Panc1 (cell line): ENCODE results near the gene RTP5. TPM values are rescaled to one million over a fixed set of nuclear protein-coding genes. Genes with fewer than 3 reads are reported as not detected.
A peak's percentile ranks its signal among the peaks of the same experiment; 100 is the strongest.

Experiments
- ATAC-seq: fragments of 200-7000 bp; cut with Tn5 transposase; 2 replicates; pipeline ENCODE4 v1.9.1; 2020; ENCODE audit warnings: mild to moderate bottlenecking, moderate library complexity
- BruUV-seq: library from RNA; stranded (reverse); fragments of 400-500 nt; replicated peaks from 2 replicates; lab custom pipeline; 2021; lab: Mats Ljungman, UMichigan
- CTCF ChIA-PET: fragments of 300-600 bp; sonication (Branson Sonifier 250); formaldehyde crosslinking; loops from one replicate; lab custom pipeline; 2022; ENCODE audit warnings: antibody characterized with exemption; lab: Charles Lee
- POLR2A ChIA-PET: fragments of 300-600 bp; sonication (Branson Sonifier 250); formaldehyde crosslinking; loops from one replicate; lab custom pipeline; 2022; ENCODE audit warnings: antibody characterized with exemption; lab: Charles Lee
- DNase-seq: peaks from one replicate; pipeline ENCODE4 v3.0.0-alpha.2; 2010; ENCODE audit warnings: low read depth, low spot score
- H3K27ac ChIP-seq: 2 replicates; pipeline ENCODE4 v1.5.1; 2011; ENCODE audit warnings: mild to moderate bottlenecking, low read length, inconsistent platforms
- H3K27me3 ChIP-seq: fragments of 200-500 bp; sonication (Bioruptor generic); 2 replicates; pipeline ENCODE4 v1.6.0; 2014; ENCODE audit warnings: low read length, inconsistent platforms; ENCODE audit not compliant: control insufficient read depth, insufficient read depth
- H3K36me3 ChIP-seq: fragments of 200-500 bp; sonication (Bioruptor generic); 2 replicates; pipeline ENCODE4 v1.5.1; 2014; ENCODE audit warnings: inconsistent platforms, mild to moderate bottlenecking, low read length, moderate library complexity; ENCODE audit not compliant: control insufficient read depth, insufficient read depth
- H3K4me1 ChIP-seq: 2 replicates; pipeline ENCODE4 v1.5.1; 2011; ENCODE audit warnings: inconsistent platforms, mild to moderate bottlenecking, low read length, moderate library complexity; ENCODE audit not compliant: control insufficient read depth, insufficient read depth
- H3K4me3 ChIP-seq, 2 experiments: 2 replicates each; pipeline ENCODE4 v1.5.1; 2011 to 2012; ENCODE audit warnings: low read depth in 2 of 2, low read length in 2 of 2, mild to moderate bottlenecking in 2 of 2, inconsistent platforms in 1 of 2, moderate library complexity in 1 of 2
- H3K9me3 ChIP-seq: fragments of 200-500 bp; sonication (Bioruptor generic); 2 replicates; pipeline ENCODE4 v1.5.1; 2014; ENCODE audit warnings: low read depth, mild to moderate bottlenecking, inconsistent platforms, low read length, moderate library complexity; ENCODE audit not compliant: control insufficient read depth, insufficient read depth
- CTCF ChIP-seq: fragments of 450-650 bp; IDR thresholded peaks from 2 replicates; pipeline ENCODE4 v1.5.1; 2017; ENCODE audit warnings: mild to moderate bottlenecking
- POLR2AphosphoS5 ChIP-seq: IDR thresholded peaks from 2 replicates; pipeline ENCODE4 v1.6.1; 2012; ENCODE audit warnings: mild to moderate bottlenecking, low read depth, low read length, moderate library complexity
- REST ChIP-seq, 2 experiments: IDR thresholded peaks; 2 replicates each; pipeline ENCODE4 v1.6.1; 2011 to 2012; ENCODE audit warnings: low read depth in 2 of 2, control low read depth in 1 of 2, low read length in 1 of 2, mild to moderate bottlenecking in 1 of 2, moderate library complexity in 1 of 2; ENCODE audit not compliant: insufficient read depth in 1 of 2
- SIN3A ChIP-seq: IDR thresholded peaks from 2 replicates; pipeline ENCODE4 v1.6.1; 2012; ENCODE audit warnings: low read depth, mild to moderate bottlenecking, low read length, moderate library complexity, borderline replicate concordance; ENCODE audit not compliant: insufficient read depth
- TCF7L2 ChIP-seq: IDR thresholded peaks from 2 replicates; pipeline ENCODE4 v1.6.1; 2011; ENCODE audit warnings: mild to moderate bottlenecking, low read depth, low read length, inconsistent platforms
- in situ Hi-C: cut with HindIII; loops from 2 replicates; pipeline ENCODE4 v1.10.0; 2016; ENCODE audit warnings: low sequenced_read_pairs, low pct_unique_long_range_greater_than_20kb
- intact Hi-C: fragments of 100-400 bp; cut with micrococcal nuclease; formaldehyde crosslinking; loops from one replicate; pipeline ENCODE4 v1.10.0; 2022; ENCODE audit not compliant: unreplicated experiment
- total RNA-seq: library from RNA; stranded (reverse); gene quantifications from one replicate; pipeline ENCODE4 v1.2.1, GENCODE V29; 2021; ENCODE audit not compliant: unreplicated experiment

The RTP5 gene
- total RNA-seq, 1 experiment from 2014 or later = not detected

GRCh38 chr2:241901018-241901380, 31.5 kb downstream of the RTP5 start:
- in situ Hi-C loops = no loop called here
- no peaks in the 10 kb centered on the region for H3K27me3 ChIP-seq
- CTCF ChIA-PET = no interaction called here

GRCh38 chr2:241901500-241902351, 32.2 kb downstream of the RTP5 start:
- in situ Hi-C loops = no loop called here
- Histone ChIP-seq H3K4me3 (no peak overlapping the region), H3K4me1 (no peaks in the 10 kb centered on the region), H3K36me3 (no peaks in the 10 kb centered on the region), H3K27me3 (no peaks in the 10 kb centered on the region), H3K9me3 (no peaks in the 10 kb centered on the region), H3K27ac (no peak overlapping the region)
- POLR2A ChIA-PET = no interaction called here
- ATAC-seq (0 out of 2 replicates have a peak, but pooled peaks have one; percentile 24), DNase-seq (no peak)
- CTCF ChIA-PET = no interaction called here
- no peak for TF ChIP-seq REST (IDR thresholded peaks at IDR 0.05; ENCODE audit: insufficient read depth in 1 of 2, low read depth in 2 of 2, low read length in 1 of 2)
- no peak for TF ChIP-seq SIN3A
- no peak for TF ChIP-seq CTCF
- no peak for TF ChIP-seq TCF7L2
- TF ChIP-seq POLR2AphosphoS5 = no peak
- BruUV-seq = no TSS peak
- intact Hi-C loops = no loop called here

More at GRCh38 chr2:241901018-241901380, 31.5 kb downstream of the RTP5 start:
- no peaks in the 10 kb centered on the region for H3K36me3 ChIP-seq
- POLR2A ChIA-PET = no interaction called here
- BruUV-seq = no TSS peak
- no peak for ATAC-seq
- H3K4me3 ChIP-seq = no peak overlapping the region
- peaks cover 2% of the 10 kb centered on the region for H3K4me1 ChIP-seq
- H3K27ac ChIP-seq = no peak overlapping the region
- TF ChIP-seq REST (IDR thresholded peaks at IDR 0.05; ENCODE audit: insufficient read depth in 1 of 2, low read depth in 2 of 2, low read length in 1 of 2) = no peak
- no peak for TF ChIP-seq CTCF
- no peak for TF ChIP-seq TCF7L2
- no peak for TF ChIP-seq POLR2AphosphoS5
- TF ChIP-seq SIN3A = no peak
- intact Hi-C loops = no loop called here
- DNase-seq = no peak
- no peaks in the 10 kb centered on the region for H3K9me3 ChIP-seq
